ENCODE data around the gene C3orf22.
"Not testable (repeated sequence)": the region's sequence is repeated elsewhere in the genome, so short reads cannot be mapped to it uniquely, and the experiment has no call there.

Gene C3orf22, protein sequence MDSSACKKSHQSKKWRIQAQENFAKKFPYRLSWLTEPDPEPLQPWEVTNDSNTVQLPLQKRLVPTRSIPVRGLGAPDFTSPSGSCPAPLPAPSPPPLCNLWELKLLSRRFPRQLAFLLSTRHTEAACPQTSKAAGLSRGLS

DNA sequence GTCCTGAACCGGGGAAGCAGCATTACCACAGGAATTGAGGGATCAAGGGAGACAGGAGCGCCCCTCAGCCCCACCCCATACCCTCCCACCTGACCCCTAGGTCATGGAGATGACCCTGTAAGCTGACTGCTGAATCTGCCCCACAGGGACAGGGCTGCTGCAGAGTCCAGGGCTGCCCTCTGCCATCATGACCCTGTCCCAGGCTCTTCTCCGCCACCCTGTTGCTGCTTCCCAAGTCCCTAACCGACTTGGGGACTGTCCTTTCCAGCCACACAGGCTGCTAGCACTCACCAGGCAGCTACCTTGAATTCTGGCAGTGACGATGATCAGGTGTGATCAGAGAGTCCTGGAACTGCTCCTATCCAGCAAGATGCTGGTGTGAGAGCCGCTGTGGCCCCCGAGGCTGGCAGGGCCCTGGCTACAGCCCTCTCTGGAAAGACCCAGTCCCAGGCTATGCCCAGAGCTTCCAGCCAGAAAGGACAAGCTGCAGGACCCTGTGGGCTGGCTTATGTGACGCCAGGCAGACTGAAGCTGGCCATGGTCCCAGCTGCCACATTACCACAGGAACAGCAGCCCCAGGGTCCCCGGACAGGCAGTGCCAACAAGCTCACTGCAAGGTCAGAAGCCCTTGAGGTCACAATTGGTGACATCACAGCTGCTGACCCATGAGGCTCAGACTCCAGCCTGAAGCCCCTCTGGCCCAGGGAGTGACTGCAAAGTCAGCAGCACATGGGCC lies at the start of gene C3orf22:
TSS of gene C3orf22 (minus strand) at position 597 of the 736 bp plus-strand sequence. CDS start 5,542 bp downstream, outside the sequence.
- no peak for DNase-seq (ENCODE audit: low spot score)

DNA sequence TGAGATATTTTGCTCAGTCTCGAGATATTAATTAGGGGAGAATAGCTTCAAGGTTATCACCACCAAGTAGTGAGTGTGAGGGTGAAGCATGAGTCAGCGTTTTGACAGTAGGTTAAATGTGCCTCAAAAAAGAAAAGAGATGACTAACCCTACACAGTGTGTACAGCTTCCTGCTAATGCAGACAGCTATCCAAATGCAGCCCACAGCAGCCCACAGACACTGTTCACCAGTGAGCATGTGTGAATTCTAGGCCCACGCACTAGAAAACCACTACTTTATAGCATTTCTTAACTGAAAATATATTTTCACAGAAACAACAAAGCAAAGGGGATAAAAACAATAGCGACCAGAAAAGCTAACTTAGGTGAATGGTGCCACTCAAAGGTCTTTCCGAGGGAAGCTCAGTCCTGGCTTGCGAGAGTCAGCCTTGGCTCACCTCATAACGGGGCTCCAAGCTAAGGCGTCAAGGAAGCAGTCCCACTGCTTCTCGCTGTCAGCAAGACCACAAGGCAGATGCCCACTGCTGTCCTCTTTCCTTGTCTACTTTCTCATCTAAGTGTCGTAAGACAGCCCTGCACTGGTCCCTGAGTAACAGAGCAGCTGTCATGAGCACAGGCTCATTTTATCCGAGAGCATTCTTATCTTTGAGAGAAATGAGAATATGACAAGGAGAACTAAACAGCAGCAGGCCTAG lies 48.6 kb upstream of the C3orf22 start:
- DNase-seq (ENCODE audit: low spot score): peak; percentile 65

DNA sequence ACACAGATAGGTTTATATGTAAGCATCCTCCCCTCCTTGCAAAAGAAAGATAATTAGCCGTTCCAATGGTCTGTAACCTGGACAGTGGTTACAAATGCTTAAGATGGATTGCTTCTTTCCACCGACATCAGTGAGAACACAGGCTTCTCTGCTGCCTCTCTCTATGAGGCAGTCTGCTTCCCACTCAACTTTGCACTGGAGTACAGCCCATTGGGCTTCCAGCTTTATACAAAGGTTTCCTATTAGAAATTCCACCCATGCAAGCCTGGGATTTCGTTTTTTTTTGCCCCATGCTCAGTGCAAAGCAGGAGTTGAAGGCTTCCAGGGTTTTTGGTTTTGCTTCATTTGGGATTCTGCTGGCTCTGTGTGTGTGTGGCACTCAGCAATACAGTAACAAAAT lies 47.3 kb upstream of the C3orf22 start:
- peak; percentile 73 for DNase-seq (ENCODE audit: low spot score)

DNA sequence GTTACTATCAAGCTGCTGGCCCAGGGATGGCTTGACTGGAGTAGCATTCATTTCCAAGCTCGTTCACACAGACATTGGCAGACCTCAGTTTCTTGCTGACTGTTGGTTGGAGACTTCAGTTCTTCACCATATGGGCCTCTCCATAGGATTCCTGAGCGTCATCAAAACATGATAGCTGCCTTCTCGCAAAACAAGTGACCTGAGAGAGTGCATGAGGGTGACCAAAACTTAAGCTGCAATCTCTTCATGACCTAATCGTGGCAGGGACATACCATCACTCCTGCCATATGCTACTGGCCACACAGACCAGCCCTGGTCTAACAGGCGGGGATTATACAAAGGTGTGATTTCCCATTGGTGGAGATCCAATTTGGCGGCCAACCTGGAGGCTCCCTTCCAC lies 46.0 kb upstream of the C3orf22 start:
- no peak for DNase-seq (ENCODE audit: low spot score)

DNA sequence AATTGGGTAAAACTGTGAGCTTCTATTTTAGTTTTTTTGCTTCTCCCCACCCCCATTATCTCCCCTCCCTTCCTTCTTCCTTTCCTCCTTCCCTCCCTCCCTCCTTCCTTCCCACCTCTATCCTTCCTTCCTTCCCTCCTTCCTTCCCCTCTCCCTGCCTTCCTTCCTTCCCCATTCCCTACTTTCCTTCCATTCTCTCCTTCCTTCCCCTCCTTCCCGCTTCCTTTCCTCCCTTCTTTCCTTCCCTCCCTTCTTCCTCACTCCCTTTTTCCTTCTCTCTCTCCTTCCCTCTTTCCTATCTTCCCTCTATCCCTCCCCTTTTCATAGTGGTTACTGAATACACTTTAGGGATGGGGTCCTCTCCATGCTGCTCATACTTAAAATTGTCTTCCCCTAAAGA lies 40.4 kb upstream of the C3orf22 start:
- DNase-seq (ENCODE audit: low spot score): no peak

DNA sequence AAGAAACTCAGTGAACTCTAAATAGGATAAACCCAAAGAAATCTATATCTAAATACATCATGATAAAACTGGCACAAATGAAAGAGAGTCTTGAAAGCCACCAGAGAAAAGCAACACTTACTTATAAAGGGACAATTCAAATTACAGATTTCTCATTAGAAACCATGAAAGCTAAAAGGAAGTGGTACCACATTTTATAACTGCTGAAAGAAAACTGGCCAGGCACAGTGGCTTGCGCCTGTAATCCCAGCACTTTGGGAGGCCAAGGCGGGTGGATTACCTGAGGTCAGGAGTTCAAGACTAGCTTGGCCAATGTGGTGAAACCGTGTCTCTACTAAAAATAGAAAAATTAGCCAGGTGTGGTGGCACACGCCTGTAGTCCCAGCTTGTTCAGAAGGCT lies 36.7 kb upstream of the C3orf22 start:
- DNase-seq (ENCODE audit: low spot score): not testable (repeated sequence)

DNA sequence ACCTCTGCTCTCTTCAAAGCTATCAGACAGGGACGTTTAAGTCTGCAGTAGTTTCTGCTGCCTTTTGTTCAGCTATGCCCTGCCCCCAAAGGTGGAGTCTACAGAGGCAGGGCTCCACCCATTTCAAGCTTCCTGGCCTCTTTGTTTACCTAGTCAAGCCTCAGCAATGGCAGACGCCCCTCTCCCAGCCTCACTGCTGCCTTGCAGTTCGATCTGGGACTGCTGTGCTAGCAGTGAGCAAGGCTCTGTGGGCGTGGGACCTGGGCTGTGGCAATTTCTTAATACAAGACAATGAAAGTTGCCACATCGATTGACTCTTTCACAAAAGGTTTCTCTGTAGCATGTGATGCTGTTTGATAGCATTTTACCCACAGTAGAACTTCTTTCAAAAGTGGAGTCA lies 32.8 kb upstream of the C3orf22 start:
- DNase-seq (ENCODE audit: low spot score): not testable (repeated sequence)

DNA sequence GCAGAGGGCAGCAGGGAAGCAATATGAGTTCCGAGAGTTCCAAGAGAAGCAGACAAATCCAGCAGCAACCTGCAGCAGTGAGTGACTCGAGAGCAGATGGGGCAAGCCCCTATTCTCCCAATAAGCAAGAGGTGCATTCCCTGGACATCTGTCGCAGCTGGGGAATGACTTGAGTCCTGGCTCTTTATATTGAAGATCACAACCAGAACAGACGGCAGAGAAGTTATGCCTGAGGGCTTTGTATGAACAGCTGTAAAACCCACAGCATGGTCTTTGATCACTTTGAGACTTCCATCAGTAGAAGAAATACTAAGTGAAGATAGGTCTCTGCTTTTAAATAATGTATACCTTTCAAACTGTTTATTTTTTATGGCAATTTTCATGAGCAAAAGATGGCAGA lies 23.6 kb upstream of the C3orf22 start:
- DNase-seq (ENCODE audit: low spot score): no peak

DNA sequence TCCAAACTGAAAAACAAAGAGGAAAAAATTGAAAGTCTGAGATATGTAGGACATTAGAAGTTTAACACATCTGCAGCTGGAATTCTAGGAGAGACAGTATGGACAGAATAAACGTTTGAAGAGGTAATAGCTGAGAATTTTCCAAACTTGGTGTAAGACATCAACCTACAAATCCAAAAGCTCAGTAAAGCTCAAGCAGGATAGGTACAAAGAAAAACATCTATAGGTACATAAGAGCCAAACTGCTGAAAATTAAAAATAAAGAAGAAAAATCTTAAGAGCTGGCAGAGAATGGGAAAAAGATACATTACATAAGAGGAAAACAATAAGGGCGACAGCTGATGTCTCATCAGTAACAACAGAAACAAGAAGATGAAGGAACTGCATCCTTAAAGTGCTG lies 22.8 kb upstream of the C3orf22 start:
- DNase-seq (ENCODE audit: low spot score): no peak

DNA sequence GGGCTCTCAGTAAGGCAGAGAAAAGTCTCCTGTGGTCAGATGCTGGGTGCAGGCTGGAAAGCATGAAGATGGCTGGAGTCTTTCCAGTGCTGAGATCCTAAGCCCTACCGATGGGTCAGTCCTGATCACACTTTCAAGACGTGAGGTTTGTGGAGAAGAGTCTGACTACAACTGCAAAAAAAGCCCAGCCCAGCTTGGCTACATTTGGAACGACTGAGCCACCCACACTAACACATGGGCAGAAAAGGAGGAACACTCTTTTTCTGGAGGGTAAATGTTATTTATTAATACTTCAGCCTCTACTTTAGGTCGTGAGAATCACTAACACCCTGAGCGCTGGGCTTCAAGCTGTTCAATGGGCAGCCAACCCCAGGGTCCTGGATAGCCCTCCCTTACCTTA lies 22.0 kb upstream of the C3orf22 start:
- DNase-seq (ENCODE audit: low spot score): no peak

DNA sequence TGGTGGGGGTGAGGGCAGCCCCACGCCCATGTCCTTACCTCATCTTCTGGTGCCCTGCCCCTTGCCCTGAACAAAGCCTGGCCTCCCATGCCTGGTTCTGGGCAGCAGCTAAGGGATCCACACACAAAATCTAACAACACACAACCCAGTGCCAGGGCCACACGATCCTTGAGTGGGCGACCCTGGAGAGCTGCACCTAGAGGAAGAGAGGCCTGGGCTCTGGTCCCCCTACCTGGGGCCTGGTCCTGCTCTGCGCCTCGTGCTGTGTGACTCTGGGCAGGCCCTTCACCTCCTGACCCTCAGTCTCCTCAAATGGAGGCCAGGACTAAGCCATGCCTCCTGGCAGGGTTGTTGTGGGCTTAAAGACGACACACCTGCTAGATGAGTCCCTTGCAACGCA lies 20.0 kb upstream of the C3orf22 start:
- no peak for DNase-seq (ENCODE audit: low spot score)

DNA sequence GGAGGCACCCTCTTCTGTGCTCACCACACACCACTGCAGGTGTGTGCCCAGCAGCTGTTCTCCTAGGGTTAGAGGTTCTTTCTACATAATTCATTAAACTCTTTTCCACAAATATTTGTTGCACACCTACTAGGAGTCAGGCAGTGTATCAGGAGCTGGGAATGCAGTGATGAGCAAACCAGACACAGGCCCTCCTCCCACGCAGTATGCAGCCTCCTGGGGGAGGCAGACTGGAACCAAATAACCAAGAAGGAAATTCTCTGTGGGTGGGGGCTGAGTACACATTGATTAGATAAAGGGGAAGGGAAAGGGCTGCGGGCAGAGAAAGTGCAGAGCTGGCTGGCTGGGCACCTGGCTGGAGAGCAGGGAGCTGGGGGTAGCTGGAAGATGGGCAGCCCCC lies 18.5 kb upstream of the C3orf22 start:
- no peak for DNase-seq (ENCODE audit: low spot score)

DNA sequence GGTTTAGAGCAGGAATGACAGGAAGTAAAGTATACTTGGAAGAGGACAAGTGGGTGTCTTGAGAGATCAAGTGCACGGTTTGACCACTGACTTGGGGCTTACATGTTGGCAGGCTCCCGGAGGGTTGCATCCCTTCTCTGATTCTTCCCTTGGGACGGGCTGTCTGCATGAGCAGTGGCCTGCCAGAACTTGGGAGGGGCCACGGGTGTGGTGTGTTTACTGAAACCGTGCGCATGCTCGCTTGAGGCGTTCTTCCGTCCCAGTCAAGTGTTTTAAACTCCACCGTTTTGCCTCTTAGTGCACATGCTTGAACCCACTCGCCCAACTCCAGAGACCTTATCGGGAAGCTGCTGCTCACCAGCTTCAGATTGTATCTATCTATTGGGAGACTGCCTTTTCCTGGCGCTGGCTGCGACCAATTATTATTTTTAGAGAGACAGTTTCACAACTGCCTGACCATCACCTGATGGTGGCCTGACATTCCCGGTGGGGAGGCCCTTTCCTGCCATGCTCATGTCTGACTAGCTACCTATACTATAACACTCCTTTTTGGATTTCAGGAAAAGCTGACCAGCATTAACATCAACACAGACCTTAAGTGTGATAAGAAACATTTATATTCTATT lies 14.9 kb upstream of the C3orf22 start:
- no peak for DNase-seq (ENCODE audit: low spot score)

DNA sequence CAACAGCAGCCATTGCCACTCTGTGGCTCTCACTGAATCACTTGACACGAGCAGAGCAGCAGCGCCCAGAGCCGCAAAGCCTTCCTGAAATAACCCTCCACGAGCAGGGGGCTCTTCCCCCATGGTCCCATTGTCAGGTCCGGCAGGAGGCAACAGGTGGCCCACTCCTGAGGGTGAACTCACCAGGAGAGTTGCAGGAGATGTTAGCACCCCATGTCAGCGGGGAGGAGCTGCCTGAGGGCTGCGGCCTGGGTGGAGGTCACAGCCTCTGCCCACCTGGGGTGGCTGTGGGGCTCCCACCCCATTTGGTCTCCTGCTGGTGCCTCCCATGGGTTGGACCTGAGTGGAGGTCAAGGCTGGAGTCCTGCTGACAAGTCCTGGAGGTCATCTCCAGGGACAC lies 12.3 kb upstream of the C3orf22 start:
- DNase-seq (ENCODE audit: low spot score): no peak

DNA sequence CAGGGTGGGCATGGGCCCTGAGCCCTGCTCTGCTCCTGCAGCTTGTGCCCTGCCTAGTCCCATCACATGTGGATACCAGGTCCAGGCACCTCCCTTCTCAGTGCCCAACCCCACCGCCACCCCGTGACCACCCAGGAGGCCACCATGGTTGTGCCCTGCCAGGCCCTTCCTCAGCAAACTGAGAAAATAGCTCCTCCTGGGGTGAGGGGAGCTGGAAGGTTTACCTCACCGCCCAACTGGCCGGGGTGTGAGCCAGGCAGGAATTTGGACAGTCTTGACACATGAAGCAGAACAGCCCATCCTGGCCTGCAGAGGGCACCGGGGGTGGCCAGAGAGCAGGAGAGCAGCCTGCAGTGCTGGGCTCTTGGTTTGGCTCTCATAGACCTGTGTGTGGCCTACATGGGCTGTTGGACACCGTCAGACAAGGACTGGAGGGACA lies 11.4 kb upstream of the C3orf22 start:
- DNase-seq (ENCODE audit: low spot score): no peak

DNA sequence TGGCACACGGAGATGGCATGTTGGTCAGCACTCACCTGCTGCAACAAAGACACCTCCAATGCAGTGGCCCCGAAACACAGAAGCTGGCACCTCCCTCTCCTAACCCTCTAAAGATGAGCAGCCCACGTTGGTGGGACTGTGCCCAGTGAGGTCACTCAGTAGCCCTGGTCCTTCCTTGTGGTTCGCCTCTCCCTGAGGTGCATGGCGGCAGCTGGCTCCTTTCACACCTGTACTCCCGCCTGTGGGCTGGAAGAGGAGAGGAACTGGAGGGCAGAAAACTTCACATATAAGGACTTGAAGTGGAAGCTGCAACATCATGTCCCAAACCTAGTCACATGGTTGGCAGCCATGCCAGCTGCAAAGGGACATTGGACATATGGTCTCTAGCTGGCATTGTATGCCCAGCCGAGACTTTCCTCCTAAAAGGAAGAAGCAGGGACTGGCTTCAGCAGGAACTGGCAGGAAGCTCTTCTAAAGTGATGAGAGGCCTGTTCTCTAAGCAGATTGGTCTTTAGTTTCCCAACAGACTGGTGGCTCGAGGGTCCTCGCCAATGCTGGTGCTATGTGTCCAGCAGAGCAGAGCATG lies 10.8 kb upstream of the C3orf22 start:
- DNase-seq (ENCODE audit: low spot score): no peak

DNA sequence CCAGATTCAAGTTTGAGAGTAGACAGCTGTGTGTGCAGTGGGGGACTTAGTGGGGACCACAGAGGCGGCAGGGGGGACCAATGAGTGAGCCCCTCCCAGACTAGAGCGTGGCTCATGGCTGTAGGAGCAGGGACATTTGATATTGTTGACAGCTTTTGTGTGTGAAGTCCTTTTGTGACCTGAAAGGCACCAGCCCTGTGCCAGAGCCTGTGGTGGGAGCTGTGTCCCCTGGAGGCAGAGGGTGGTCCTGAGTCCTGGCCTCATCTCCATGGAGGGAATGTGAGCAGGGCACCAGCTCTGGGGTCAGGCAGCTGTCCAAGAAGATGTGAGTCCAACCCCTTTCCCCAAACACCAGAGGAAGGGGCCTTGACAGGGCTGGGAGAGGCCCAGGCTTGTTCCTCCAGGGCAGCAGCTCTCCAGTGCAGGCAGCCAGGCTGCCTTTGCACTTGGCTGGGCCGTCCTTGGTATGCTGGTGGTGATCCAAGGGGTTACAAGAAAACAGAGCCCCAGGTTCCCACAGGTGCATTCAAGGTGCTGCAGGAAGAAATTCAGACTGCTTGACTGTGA lies 10.1 kb upstream of the C3orf22 start:
- DNase-seq (ENCODE audit: low spot score): no peak

DNA sequence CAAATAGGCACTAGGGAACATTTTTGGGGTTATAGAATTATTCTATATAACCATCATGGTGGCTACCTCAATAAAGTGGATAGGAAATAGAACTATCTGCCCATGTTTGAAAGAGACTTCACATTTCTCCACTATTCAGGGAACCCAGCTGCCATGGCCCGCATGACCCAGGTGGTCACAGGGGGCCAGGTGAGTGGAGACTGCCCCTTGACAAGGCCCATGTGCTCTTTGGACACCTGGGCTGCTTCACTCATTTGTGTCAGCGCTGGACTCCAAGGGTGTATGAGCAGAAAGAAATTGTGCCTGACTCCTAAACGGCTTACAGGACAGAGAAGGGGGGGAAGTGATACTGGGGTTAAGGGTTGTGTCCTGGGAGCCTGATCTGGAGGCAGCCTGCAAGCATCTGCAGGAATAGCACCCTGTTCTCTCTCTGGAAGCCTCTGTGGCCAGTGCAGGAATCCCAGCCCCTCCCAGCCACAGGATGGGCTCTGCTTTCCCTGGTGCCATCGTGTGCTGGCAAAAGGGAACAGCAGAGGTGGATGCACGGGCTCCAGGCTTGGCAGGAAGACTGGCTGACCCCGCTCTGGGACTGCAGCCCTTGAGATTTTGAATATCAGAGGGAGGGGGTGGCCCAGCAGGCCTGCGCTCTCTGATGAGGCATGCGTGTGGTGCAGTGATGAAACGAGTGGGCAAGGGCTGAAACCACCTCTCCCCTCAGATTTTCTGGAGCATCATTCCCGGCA lies 9.1 kb upstream of the C3orf22 start:
- no peak for DNase-seq (ENCODE audit: low spot score)

DNA sequence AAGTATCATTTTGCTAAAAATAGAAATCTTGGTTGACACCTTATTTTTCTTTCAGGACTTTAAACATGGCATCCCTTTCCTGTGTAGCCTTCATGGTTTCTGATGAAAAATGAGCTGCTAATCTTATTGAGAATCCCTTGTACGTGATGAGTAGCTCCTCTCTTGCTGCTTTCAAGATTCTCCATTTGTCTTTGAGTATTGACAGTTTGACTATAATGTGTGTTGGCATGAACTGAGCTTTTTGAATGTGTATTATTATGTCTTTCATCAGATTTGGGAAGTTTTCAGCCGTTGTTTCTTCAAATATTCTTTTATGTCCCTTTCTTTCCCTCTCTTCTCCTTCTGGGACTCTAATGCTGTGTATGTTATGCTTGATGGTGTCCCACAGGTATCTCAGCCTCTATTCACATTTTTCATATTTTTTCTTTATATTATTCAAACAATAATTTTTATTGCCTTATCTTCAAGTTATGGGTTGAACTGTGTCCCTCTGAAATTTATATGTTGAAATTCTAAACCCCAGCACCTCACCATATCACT lies 4.1 kb upstream of the C3orf22 start:
- DNase-seq (ENCODE audit: low spot score): no peak

DNA sequence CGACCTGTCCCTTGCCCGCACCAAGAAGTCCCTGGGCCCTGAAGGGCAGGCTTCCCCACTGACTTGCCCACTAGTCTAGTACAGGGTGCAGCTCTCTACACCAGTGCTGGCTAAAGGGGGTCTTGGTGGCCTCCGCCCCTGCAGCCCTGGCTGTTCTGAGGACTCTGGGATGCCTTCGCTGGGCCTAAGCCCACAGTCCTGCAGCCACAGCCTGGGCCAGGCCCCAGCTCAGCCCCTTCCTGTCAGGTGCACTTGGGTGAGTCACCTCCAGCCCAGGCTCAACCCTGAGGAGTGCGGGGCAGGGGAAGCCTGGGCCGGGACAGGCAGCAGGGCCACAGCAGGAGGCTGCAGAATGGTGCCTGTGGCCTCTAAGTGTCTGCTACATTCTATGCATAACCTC lies 971 bp downstream of the C3orf22 start:
- DNase-seq (ENCODE audit: low spot score): no peak

DNA sequence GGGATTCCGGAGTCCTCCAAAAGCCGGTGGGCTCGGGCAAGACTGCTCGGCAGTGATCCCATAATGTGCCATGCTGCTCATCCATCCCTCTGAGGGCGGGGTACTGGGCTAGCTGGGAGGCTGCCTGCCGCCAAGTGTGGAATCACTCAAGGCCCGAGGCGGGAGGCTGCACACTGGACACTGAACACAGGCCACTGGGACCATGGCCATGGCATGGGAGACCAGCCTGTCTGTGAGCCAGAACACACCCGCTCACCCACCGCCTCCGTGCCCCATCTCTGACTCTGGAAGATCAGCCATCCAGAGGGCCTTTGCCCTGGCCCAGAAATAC lies 1.4 kb downstream of the C3orf22 start:
- DNase-seq (ENCODE audit: low spot score): no peak

Data from Ammon's horn (tissue), 1 donor.